GM18861 (cell line): ENCODE data around the gene ADI1.
"Not testable (repeated sequence)": the region's sequence is repeated elsewhere in the genome, so short reads cannot be mapped to it uniquely, and the experiment has no call there.

Source experiments
- ATAC-seq: cut with Tn5 transposase; IDR thresholded peaks from one replicate; pipeline ENCODE4 v1.9.1; 2021; ENCODE audit not compliant: unreplicated experiment

Gene ADI1

DNA sequence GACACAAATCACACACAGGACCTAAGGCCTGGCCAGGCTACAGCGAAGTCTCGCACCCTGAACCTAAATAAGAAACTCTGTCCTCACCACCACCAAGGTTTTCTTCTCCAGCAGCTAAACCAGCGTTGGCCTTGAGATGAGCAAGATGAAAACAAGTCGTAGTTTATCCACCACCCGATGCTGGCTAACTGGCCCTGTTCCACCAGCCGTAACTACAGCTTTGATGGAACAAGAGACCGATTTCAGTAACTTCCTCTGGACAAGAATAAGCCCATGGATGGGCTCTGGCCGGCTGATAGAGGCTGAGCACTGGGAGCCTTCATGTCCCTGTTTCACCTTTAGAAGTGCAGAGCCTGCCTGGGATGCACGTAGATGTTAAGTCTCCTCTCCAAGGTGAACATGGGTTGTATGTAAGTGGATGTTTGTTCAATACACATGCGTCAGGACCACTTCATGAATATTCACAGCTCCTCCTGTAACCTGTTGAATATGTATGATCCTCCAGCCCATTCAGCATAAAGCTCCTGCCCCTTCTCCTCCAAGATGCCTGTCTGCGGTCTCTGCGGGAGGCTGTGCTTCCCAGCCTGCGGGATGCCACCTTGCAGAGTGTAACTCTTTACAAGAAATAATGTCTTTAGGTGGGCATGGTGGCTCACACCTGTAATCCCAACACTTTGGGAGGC lies 24.2 kb downstream of the ADI1 start:
- no peak for ATAC-seq

DNA sequence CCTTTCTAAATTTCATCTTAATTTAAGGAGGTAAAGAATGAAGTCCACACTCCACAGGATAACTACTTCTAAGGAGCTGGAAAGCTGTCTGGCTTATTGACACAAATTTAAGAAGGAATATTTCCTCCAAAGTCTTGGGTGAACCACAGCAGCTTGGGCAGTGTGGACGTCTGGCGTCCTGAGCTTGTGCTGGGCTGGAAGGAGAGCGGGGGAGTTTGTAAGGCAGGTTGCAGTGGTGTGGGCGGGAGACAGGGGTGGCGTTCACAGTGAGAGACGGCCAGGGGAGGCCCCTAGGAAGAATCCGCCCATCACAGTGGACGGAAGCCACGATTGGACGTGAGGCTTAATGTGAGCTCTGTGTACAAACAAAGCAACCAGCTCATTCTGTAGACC lies 25.7 kb downstream of the ADI1 start:
- no peak for ATAC-seq

DNA sequence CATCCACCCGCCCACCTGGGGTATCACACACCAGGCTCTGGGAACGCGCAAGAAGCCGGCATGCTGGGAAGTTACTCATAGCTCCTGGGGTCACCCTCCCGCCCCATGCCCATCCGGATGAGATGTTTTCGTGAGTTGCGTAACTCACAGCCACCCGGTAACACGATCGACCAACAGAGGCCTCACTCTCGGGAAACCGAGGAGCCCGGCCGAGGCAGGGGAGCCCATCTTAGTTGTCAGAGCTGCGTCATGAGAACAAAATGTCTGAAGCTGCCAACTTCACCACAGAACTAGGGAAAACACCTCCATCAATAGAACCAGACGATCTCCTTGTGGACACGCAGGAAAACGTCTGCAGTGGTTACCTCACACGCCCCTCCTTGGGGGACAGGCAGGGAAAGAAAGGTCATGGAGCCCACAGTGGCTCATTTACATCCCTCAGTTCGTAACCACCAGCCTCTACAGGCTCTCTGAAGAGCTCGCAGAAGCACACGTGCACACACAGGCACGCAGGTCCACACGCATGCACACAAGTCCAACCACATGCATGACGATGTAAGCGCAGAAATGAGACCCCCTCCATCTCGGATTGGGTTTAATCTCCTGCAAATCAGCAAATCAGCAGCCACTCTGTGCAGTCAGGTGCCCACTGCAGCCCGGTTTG lies 26.2 kb downstream of the ADI1 start:
- no peak for ATAC-seq

DNA sequence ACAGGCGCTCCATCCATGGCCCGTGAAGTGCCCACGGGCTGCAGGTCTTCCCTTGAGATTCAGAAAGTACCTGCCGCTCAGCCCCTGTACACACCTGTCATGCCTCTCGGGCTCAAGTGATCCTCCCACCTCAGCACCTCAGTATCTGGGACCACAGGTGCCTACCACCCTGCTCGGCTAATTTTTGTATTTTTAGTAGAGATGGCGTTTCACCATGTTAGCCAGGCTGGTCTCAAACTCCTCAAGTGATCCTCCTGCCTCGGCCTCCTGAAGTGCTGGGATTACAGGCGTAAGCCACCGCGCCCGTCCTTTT lies 26.9 kb downstream of the ADI1 start:
- ATAC-seq = not testable (repeated sequence)

DNA sequence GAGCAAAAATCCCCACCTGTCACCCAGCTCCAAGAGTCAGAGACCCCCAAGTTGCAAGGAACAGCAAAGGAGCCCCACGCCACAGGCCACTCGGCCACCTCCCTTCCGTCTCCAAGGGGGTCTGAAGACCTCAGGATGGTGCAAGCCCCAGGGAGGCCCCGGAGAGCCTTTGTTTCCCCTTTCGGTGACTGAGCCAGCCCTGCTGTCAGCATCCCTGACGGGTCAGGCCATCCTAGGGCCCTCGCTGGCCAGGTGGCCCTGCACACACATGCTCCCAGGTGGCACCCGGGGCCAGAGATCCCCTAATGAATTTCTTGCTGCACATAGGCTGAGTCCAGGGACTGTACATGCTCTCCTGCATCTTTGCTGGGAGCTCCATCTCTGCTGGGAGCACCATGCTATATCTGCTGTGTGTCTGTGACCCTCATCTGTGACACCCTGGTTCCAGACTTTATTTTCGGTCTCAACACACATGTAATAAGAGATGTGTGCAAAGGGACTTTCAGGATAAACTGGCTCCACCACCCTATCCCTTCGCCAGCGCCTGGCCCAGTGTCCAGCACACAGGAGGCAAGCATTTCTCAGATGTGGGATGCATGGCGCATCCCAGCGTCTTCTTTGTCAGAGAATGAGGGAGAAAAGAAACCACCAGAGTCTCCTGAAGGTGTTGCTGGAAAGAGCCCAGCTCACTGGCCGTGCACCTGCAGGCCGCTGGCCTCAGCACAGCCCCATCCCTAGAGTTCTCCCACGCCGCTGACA lies 27.4 kb downstream of the ADI1 start:
- ATAC-seq = no peak

DNA sequence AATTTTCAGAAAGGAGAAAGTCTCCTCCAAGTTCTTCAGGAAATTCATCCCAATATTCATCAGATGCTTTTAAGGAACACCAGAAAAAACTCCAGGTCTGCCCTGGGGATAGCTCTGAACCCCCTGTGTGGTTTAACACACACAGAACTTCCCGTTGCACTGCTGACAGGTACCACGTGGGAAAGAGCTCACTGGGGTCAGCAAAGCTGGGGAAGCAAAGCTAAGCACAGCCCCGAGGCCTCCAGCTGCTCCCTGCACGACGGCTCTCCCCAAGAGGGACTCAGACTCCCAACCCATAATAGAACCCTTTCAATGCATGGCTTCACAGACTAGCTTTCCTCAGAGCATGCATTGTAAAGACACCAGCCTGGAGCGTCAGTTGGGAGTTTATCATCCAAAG lies 28.0 kb downstream of the ADI1 start:
- no peak for ATAC-seq

DNA sequence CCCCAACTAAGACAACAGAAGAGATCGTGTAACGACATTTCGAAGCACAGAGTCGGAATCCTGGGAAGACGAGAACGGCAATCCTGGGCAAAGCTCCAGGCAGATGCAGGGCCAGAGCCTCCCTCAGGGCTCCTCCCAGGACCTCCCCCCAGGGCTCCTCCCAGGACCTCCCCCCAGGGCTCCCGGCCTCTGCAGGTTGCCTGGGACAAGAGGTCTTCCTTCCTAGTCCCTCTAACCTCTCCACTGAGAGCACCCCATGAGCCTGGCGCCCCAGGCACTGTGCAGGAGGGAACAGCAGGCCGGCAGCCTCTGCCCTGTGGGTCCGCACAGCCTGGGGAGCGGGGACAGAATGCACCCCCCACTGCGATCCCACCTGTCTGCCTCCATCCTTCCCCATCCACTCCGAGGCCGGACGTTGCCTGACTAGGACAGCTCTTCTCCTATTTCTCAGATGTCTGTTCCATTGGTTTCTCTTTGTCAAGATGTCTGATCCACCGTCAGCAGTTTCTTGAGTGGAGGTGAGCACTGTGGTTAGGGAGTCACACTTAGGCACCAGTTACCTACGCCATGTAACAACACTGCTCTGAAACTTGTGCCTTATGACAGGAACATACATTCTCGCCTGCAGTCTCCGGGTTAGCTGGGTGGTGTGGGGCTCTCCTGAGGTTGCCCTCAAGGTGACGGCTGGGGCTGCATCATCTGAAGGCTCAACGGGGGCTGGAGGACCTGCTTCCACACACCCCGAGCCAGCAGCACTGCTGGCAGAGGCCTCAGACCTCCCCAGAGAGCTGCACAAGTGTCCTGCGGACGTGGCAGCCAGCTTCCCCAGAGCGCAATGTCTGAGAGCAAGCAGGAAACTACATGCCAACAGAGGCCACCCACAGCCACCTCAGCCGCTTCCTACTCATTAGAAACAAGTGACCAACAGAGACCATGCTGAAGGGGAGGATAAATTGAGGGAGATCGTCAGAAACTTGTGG lies 28.9 kb downstream of the ADI1 start:
- no peak for ATAC-seq

DNA sequence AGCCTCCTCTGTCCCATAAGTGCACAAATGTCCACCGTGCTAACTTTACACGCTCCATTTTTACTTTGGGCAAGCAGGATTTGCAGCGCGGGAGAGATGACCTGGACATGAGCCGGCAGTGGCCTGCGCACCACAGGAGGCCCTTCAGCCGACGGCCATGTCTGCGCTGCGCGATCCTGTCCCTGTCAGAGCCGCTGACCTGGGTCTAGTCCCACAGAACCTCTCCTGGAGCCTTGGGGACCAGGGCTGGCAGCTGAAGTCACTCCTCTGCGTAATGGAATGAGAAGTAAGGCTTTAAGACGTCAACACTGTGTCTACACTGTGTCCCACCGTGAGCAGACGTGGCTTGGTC lies 29.6 kb downstream of the ADI1 start:
- ATAC-seq = no peak

DNA sequence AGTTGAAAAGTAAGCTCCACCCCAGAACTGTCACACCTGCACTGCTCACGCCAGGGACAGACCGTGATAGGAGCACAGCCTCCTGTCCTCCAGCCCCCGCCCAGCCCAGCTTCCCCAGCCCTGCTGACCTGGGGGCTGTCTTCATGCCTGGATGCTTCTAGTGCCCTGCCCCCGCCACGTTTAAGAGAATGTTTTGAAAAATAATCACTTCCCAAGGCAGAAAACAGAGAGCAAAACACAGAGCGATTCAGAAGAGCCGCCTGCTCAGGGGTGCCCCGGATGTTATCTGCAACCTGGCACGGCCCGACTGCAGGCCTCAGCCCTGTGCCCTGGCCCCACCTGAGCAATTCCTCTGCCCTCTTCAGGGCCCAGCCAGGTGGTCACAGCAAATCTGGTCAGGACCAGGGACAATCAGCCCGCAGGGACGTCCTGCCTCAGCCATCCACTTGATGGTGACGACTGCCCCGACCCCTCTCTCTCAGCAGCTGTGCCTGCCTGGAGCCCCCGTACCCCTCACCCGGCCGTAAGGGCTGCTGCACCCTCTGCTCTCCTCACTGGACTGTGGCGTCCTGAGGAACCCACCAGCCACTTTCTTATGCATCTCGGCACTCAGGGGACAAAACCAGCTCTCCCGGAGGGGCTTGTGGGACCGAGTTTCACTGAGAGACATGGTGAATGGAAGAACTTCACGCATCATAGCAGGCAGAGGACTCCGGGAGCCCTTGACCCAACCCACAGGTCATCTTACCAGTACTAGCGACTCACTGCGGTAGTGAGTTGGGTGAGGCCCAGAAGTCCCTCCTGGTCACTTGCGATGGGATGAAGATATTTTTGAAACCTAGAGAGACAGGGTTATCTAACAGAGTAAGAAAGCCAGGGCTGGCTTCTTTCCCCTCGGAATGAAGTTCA lies 30.2 kb downstream of the ADI1 start:
- ATAC-seq = no peak

DNA sequence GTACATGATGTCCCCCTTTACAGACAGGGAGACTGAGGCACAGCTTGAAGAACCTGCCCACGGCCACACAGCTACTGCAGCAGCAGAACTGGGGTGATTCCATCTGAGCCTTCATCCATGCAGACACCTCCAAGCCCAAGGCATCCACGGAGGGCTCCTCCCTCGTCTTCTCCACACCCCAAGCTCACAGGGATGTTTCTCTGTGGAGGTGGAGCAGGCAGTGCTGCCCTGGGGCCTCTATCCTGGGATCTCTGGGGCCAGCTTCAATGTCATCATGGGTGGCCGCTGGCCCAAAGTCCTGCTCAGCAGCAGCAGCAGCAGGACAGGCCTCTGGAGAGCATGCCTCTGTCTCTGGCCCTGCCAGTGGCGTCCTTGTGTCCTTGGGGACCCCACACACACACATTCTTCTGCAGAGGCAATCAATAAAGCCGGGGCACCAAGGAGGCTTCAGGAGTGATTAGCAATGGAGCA lies 31.2 kb downstream of the ADI1 start:
- no peak for ATAC-seq

DNA sequence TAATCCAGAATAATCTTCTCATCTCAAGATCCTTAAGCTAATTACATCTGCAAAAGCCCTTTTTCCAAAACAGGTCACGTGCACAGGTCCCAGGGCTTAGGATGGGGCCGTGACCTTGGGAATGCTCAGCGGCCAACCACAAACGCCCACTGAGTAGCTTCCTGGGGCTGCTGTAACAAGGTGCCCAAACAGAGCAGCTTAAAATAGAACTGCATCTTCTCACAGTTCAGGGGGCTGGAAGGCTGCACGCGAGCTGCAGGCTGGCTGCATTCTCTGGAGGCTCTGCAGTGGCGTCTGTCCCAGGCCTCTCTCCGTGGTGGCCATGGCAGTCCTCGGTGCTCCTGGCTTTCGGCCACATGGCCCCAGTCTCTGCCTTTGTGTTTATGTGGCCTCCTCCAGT lies 31.9 kb downstream of the ADI1 start:
- no peak for ATAC-seq

DNA sequence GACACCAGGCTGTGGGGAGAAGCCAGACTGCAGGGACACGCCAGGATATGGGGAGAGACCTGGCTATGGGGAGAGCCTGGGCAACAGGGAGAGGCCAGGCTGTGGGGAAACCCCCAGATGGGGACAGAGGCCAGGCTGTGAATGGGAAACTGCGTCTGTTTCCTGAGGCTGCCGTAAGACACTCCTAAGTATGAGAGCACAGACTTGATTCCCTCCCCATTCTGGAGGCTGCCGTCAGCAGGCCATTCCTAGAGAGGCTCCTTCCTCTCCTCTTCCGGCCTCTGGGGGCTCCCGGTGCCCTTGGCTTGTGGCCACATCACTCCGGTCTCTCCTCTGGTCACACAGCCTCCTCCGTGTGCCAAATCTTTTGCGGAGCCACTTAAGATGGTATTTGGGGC lies 32.3 kb downstream of the ADI1 start:
- ATAC-seq = no peak

DNA sequence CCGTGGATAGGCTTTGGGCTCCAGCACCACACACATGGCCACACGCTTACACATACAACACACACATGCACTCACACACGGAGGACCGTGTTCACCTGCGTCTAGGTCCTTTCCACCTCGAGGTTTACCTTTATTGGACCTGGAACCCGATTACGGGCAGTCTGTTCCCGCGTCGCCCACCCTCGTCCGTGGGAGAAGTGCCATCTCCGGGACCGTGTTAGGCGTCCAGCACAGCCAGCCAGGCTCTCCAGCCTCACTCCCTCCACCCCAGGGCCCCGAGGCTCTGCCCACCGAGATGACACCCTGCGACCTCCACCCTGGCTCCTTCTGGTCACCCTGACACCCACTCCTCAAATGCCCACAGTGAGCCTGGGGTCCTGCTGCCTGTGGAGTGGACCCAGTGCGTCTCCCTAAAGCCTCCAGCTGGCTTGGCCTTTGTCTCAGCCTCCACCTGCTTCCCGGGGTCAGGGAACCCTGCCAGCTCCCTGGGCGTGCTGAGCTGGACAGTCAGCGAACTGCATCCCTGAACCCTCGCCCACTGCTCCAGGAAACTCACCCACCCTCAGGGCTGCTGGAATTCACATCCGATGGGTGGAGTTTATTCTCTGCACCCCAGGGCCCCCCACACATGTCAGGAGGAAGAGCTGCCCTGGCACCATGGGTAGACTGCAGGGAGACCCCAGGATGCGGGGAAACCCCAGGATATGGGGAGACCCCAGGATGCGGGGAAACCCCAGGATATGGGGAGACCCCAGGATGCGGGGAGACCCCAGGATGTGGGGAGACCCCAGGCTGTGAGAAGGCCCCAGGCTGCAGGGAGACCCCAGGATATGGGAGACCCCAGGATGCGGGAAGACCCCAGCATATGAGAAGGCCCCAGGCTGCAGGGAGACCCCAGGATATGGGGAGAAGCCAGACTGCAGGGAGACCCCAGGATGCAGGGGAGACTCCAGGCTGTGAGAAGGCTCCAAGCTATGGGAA lies 33.0 kb downstream of the ADI1 start:
- ATAC-seq = no peak

DNA sequence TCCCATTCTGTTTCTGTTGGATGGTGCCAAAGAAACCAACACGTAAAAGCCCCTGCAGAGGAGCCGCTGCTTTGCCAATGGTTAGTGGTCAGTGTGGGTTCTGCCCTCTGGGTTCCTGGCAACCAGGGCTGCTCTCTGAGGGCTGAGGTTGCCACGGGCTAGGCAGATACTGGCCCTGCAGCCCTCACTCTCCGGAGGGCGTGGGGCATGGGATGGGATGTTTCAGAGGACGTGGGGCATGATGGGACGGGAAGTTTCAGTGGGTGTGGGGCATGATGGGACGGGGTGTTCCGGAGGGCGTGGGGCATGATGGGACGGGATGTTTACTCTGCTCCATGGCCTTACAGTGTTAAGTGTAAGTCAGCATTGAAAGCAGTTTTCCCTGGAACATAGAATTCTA lies 34.2 kb downstream of the ADI1 start:
- ATAC-seq = no peak

DNA sequence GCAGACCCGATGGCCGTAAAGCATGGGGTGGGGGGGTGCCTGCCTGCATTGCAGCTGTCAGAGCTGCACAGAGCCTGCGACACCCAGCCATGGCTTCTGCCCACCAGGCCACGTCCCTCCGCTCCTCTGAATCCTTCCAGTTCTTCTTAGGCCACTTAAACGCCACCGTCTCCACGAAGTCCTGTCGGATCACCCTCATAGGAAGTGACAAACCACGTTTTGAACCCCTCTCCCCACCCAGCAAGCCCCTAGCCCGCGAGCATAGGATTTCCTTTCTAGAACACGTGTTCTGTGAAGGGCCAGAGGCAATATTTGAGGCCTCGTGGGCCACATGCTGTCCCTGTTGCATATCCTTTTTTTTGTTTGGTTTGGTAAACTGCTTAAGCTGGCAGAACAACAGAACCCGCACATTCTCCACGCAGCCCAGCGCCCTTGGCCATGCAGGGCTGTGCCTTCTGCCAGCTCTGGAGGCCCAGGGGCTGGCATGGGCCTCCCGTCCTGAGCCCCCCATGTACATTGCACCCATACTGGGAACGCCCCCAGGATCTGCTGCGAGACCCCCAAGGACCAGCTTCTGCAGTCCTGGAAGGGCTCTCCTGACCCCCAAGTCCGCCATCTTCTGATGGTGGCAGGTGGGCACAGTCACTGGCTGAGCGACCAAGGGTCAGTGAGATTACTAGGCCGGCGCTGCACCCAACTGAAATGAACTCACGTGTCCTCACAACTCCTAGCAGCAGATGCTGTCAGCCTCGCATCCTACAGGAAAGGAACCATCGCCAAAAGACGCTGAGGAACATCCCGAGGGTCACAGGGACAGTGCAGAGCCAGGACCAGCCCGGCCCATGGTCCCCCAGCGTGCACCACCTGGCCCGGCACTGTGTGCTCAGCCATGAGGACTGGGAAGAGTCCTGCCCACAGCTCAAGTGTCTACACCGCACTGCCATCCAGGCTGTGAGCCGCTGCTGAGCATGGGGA lies 35.1 kb downstream of the ADI1 start:
- no peak for ATAC-seq

DNA sequence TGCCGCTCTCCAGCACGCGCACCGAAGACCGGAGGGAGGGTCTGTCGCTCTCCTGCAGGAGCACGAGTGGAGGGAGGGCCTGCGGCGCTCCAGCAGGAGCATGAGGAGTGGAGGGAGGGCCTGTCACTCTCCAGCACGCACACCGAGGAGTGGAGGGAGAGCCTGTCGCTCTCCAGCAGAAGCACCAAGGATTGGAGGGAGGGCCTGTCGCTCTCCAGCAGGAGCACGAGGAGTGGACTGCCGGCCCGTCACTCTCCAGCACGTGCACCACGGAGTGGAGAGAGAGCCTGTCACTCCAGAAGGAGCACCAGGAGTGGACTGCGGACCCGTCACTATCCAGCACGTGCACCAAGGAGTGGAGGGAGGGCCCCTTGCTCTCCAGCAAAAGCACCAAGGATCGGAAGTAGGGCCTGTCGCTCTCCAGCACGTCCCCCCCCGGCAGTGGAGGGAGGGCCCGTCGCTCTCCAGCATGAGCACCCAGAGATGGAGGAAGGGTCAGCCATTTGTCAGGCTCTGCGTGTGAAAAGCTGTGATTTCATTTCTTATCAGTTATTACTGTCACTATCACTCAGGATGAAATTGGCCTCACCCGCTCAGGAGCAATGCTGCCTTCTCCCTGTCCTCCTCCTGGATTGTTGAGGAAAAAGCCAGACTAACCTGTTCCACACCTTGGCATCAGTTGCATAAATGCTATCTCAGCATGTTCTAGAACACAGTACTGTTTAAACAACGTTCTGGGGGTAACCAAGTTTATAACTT lies 35.9 kb downstream of the ADI1 start:
- ATAC-seq = no peak

DNA sequence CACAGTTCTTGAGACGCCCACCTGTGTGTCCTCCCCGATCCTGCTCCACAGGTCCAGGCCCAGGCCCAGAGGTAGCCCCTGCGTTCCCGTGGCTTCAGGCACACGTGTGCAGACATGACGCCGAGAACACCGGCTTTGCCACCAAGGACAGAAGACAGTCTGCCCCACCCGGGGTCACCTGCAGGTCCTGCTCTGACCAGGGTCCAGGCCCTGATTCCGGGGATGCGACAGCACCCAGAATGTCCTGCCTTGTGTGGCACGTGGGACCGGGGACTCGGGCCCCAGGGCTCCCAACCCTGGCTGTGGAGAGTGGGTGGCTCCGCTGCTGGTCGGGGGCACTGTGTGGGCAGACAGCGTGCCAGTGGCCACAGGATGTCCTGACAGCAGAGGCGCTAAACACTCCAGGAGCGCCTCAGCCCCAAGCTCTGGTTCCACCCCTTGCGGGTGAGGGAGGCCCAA lies 36.9 kb downstream of the ADI1 start:
- no peak for ATAC-seq
